Osteocyte (in vitro differentiated cells): Measurements from ENCODE around the gene TNRC6A. TPM values are rescaled to one million over a fixed set of nuclear protein-coding genes. Genes with fewer than 3 reads are reported as not detected.

Source experiments
- DNase-seq: peaks from one replicate; pipeline ENCODE4 v3.0.0; 2021; ENCODE audit warnings: mixed read lengths; ENCODE audit not compliant: unreplicated experiment; ENCODE audit errors: extremely low spot score
- H3K27ac Mint-ChIP-seq: one replicate; pipeline ENCODE4 v1.8.0; 2021; ENCODE audit warnings: mild to moderate bottlenecking, mixed read lengths; ENCODE audit not compliant: unreplicated experiment
- H3K27me3 Mint-ChIP-seq: one replicate; pipeline ENCODE4 v1.8.0; 2021; ENCODE audit warnings: mixed read lengths; ENCODE audit not compliant: unreplicated experiment
- H3K36me3 Mint-ChIP-seq: one replicate; pipeline ENCODE4 v1.8.0; 2021; ENCODE audit warnings: mixed read lengths; ENCODE audit not compliant: unreplicated experiment
- H3K4me1 Mint-ChIP-seq: one replicate; pipeline ENCODE4 v1.8.0; 2021; ENCODE audit warnings: mixed read lengths; ENCODE audit not compliant: unreplicated experiment
- H3K4me3 Mint-ChIP-seq: one replicate; pipeline ENCODE4 v1.8.0; 2021; ENCODE audit warnings: mild to moderate bottlenecking, moderate library complexity, mixed read lengths; ENCODE audit not compliant: unreplicated experiment
- H3K9me3 Mint-ChIP-seq: one replicate; pipeline ENCODE4 v1.8.0; 2021; ENCODE audit warnings: mixed read lengths; ENCODE audit not compliant: unreplicated experiment
- total RNA-seq: library from RNA; stranded (reverse); gene quantifications from 2 replicates; pipeline ENCODE4 v1.2.1, GENCODE V29; 2021
- TF ChIP-seq, protein P1 (sequence below): fragments of 200-600 bp; sonication (generic); IDR thresholded peaks from 2 replicates; pipeline ENCODE4 v1.5.0; 2021; ENCODE audit warnings: antibody characterized with exemption, mild to moderate bottlenecking, moderate library complexity

Gene TNRC6A
- total RNA-seq, 1 donor from 2014 or later = 68.0 TPM

DNA sequence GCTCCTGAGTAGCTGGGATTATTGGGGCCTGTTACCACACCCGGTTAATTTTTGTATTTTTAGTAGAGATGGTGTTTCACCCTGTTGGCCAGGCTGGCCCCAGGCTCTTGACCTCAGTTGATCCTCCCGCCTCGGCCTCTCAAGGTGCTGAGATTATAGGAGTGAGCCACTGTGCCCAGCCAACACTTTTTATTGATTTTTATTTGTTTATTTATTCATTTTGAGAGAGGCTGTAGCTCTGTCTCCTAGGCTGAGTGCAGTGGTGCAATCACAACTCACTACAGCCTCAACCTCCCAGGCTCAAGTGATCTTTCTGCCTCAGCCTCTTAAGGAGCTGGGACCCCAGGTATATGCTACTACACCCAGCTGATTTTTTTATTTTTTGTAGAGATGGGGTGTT is 54.7 kb downstream of the TNRC6A start:
- Mint-ChIP-seq H3K9me3 (no peaks in the 10 kb centered on the region), H3K27ac (peak overlapping the region; percentile 8), H3K4me1 (peaks cover 6% of the 10 kb centered on the region), H3K4me3 (no peak overlapping the region), H3K27me3 (no peaks in the 10 kb centered on the region), H3K36me3 (peaks cover 43% of the 10 kb centered on the region)
- DNase-seq = no peak
- TF ChIP-seq, protein P1, sequence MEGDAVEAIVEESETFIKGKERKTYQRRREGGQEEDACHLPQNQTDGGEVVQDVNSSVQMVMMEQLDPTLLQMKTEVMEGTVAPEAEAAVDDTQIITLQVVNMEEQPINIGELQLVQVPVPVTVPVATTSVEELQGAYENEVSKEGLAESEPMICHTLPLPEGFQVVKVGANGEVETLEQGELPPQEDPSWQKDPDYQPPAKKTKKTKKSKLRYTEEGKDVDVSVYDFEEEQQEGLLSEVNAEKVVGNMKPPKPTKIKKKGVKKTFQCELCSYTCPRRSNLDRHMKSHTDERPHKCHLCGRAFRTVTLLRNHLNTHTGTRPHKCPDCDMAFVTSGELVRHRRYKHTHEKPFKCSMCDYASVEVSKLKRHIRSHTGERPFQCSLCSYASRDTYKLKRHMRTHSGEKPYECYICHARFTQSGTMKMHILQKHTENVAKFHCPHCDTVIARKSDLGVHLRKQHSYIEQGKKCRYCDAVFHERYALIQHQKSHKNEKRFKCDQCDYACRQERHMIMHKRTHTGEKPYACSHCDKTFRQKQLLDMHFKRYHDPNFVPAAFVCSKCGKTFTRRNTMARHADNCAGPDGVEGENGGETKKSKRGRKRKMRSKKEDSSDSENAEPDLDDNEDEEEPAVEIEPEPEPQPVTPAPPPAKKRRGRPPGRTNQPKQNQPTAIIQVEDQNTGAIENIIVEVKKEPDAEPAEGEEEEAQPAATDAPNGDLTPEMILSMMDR = no peak

DNA sequence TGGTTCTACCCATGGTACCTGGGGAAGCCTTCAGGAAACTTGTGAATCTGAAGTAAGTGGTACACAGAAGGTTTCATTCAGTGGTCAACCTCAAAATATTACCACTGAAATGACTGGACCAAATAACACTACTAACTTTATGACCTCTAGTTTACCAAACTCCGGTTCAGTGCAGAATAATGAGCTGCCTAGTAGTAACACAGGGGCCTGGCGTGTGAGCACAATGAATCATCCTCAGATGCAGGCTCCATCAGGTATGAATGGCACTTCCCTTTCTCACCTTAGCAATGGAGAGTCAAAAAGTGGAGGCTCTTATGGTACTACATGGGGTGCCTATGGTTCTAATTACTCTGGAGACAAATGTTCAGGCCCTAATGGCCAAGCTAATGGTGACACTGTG is 60.4 kb downstream of the TNRC6A start:
- TF ChIP-seq, protein P1 = no peak
- Mint-ChIP-seq H3K9me3 (no peaks in the 10 kb centered on the region), H3K4me3 (no peak overlapping the region), H3K36me3 (peaks cover 41% of the 10 kb centered on the region), H3K27me3 (no peaks in the 10 kb centered on the region), H3K27ac (no peak overlapping the region), H3K4me1 (peaks cover 6% of the 10 kb centered on the region)
- no peak for DNase-seq

DNA sequence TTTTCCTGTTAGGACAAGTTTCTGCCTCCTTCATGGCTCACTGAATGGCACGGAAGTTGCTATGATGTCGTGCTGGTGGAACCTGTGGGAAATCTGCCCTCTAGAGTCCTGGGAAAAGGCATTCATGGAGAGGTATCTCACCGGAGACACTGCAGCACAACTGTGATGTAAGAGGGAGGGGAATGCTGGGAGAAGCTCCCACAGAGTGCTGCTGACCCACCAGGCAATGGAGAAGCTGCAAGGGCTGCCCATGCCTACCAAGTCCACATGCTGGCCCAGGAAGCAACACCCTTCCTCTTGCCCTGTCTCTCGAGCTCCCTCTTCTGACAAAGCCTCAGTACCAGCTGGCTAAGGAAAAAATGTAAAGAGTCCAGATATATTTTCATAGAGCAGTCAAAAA is 71.1 kb downstream of the TNRC6A start:
- TF ChIP-seq, protein P1 = peak; percentile 28
- no peak overlapping the region for H3K27ac Mint-ChIP-seq
- H3K4me1 Mint-ChIP-seq = no peaks in the 10 kb centered on the region
- no peaks in the 10 kb centered on the region for H3K27me3 Mint-ChIP-seq
- no peak for DNase-seq
- no peaks in the 10 kb centered on the region for H3K9me3 Mint-ChIP-seq
- H3K4me3 Mint-ChIP-seq = no peak overlapping the region
- peaks cover 75% of the 10 kb centered on the region for H3K36me3 Mint-ChIP-seq

DNA sequence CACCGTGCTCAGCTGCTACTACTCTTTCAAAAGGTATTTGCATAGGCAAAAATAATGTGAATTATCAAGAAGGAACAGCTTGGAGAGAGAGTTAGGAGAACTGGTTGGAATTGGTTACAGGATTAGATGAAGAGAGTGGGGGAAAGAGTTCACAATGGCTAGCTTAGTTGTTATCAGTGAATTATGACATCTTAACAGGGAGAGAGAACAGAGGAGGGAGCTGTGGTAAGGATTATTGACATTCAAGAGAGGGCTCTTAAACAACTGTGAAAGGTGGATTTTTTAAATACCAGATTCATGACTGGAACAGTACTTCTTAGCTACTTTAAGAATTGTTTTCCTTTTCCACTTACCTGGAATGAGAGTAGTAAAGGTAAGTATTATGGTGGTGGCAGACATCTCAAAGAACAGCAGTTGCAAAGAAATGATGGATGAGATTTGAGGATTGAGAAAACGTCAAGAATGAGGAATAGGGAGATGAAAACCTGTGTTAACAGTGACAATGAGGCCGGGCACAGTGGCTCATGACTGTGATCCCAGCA is 72.4 kb downstream of the TNRC6A start:
- Mint-ChIP-seq H3K4me3 (no peak overlapping the region), H3K27ac (no peak overlapping the region), H3K27me3 (no peaks in the 10 kb centered on the region), H3K9me3 (no peaks in the 10 kb centered on the region), H3K36me3 (peaks cover 76% of the 10 kb centered on the region), H3K4me1 (no peaks in the 10 kb centered on the region)
- DNase-seq = no peak
- TF ChIP-seq, protein P1 = no peak

DNA sequence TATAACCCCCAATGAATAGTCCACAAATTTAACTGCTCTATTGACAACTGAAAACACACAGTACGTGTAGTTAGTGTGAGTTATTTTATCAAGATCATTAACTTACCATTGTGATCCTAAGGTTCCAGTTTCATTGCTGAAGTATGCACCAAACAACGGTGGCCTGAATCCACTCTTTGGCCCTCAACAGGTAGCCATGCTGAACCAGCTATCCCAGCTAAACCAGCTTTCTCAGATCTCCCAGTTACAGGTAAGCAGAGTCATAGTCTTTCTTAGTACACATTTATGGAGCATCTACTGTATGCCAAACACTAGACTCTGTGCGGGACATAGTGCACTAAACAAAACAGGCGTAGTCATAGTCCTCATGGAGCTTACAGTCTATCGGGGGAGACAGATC is 76.0 kb downstream of the TNRC6A start:
- no peaks in the 10 kb centered on the region for H3K4me1 Mint-ChIP-seq

More for the DNA sequence above, 76.0 kb downstream of the TNRC6A start:
- H3K4me3 Mint-ChIP-seq = no peak overlapping the region
- no peak overlapping the region for H3K27ac Mint-ChIP-seq
- no peak for DNase-seq
- TF ChIP-seq, protein P1 = no peak
- H3K27me3 Mint-ChIP-seq = no peaks in the 10 kb centered on the region
- H3K36me3 Mint-ChIP-seq = peaks cover 67% of the 10 kb centered on the region
- no peaks in the 10 kb centered on the region for H3K9me3 Mint-ChIP-seq
